H1 (cell line): ENCODE results near the gene CHD5. TPM values are rescaled to one million over a fixed set of nuclear protein-coding genes. Genes with fewer than 3 reads are reported as not detected.

Source experiments
- CTCF ChIA-PET: fragments of 300-600 bp; sonication (Branson Sonifier 250); formaldehyde crosslinking; loops from one replicate; lab custom pipeline; 2021; ENCODE audit not compliant: partially characterized antibody; lab: Charles Lee
- POLR2A ChIA-PET: fragments of 300-600 bp; sonication (Branson Sonifier 250); formaldehyde crosslinking; loops from one replicate; lab custom pipeline; 2021; ENCODE audit warnings: inconsistent platforms; ENCODE audit not compliant: partially characterized antibody; lab: Charles Lee
- DNase-seq, 2 experiments: peaks; one replicate each; pipeline versions ENCODE4 v3.0.0 to v3.0.0-alpha.2; 2010 to 2022; ENCODE audit warnings: low spot score in 2 of 2, low read depth in 1 of 2, mixed read lengths in 1 of 2
- FAIRE-seq: peaks from 2 replicates; lab custom pipeline; 2011; peaks lifted over from hg19 to GRCh38; lab: Jason Lieb, UNC
- H2AFZ ChIP-seq: 2 replicates; pipeline ENCODE4 v1.8.1; 2012; ENCODE audit warnings: low read length, inconsistent platforms
- H2AK5ac ChIP-seq: 2 replicates; pipeline ENCODE4 v1.6.1; 2013; ENCODE audit warnings: low read depth, low read length
- H2BK120ac ChIP-seq: replicated peaks from 2 replicates; pipeline ENCODE3; 2013; ENCODE audit warnings: low read depth, low read length, inconsistent platforms
- H2BK12ac ChIP-seq: 2 replicates; pipeline ENCODE4 v1.6.1; 2013; ENCODE audit warnings: low read depth, low read length
- H2BK15ac ChIP-seq: 2 replicates; pipeline ENCODE4 v1.6.1; 2013; ENCODE audit warnings: low read length
- H2BK20ac ChIP-seq: 2 replicates; pipeline ENCODE4 v1.6.1; 2013; ENCODE audit warnings: low read length
- H2BK5ac ChIP-seq: 2 replicates; pipeline ENCODE4 v1.6.1; 2013; ENCODE audit warnings: low read depth, low read length
- H3K14ac ChIP-seq: 2 replicates; pipeline ENCODE4 v1.6.1; 2013; ENCODE audit warnings: inconsistent platforms; ENCODE audit not compliant: insufficient read length
- H3K18ac ChIP-seq: 2 replicates; pipeline ENCODE4 v1.6.1; 2013; ENCODE audit warnings: low read length; ENCODE audit errors: extremely low read depth
- H3K23ac ChIP-seq: 2 replicates; pipeline ENCODE4 v1.6.1; 2013; ENCODE audit warnings: inconsistent platforms; ENCODE audit not compliant: insufficient read length
- H3K23me2 ChIP-seq: 2 replicates; pipeline ENCODE4 v1.6.1; 2013; ENCODE audit warnings: low read depth, low read length
- H3K27ac ChIP-seq: 2 replicates; pipeline ENCODE4 v1.6.1; 2011; ENCODE audit warnings: low read depth, low read length, inconsistent platforms
- H3K27me3 ChIP-seq, 4 experiments: replicated peaks in 1 of 4; 1 replicate in 1 of 4; 2 replicates in 3 of 4; pipeline versions ENCODE4 v1.6.1 to v1.8.1; 2011 to 2013; ENCODE audit warnings: low read length in 3 of 4, mild to moderate bottlenecking in 3 of 4, inconsistent platforms in 2 of 4, mixed read lengths in 2 of 4, moderate library complexity in 1 of 4; ENCODE audit not compliant: control insufficient read depth in 3 of 4, insufficient read depth in 3 of 4; ENCODE audit errors: extremely low read depth in 1 of 4
- H3K36me3 ChIP-seq, 4 experiments: 2 replicates each; pipeline versions ENCODE4 v1.6.1 to v1.8.1; 2011 to 2013; ENCODE audit warnings: mild to moderate bottlenecking in 4 of 4, low read length in 3 of 4, moderate library complexity in 2 of 4, control low read depth in 1 of 4, inconsistent platforms in 1 of 4; ENCODE audit not compliant: insufficient read depth in 4 of 4, control insufficient read depth in 2 of 4
- H3K4ac ChIP-seq: replicated peaks from 2 replicates; pipeline ENCODE3; 2013; ENCODE audit warnings: low read length, low read depth, mixed read lengths, inconsistent platforms; ENCODE audit not compliant: insufficient read length
- H3K4me1 ChIP-seq, 4 experiments: replicated peaks in 1 of 4; 1 replicate in 1 of 4; 2 replicates in 3 of 4; pipeline versions ENCODE4 v1.6.1 to v1.8.1; 2011 to 2013; ENCODE audit warnings: low read length in 3 of 4, inconsistent platforms in 2 of 4, mixed read lengths in 1 of 4; ENCODE audit not compliant: insufficient read depth in 4 of 4, control insufficient read depth in 3 of 4
- H3K4me2 ChIP-seq, 2 experiments: 2 replicates each; pipeline versions ENCODE4 v1.6.1 to v1.8.1; 2011 to 2013; ENCODE audit warnings: low read depth in 2 of 2, low read length in 2 of 2, control low read depth in 1 of 2, inconsistent platforms in 1 of 2, mild to moderate bottlenecking in 1 of 2; ENCODE audit not compliant: insufficient read depth in 1 of 2
- H3K4me3 ChIP-seq, 4 experiments: fragments of 200-600, 300-600 bp in 1 of 4; sonication (generic), shearing (Covaris generic), sonication (Bioruptor Twin) in 1 of 4; 2 replicates each; pipeline versions ENCODE4 v1.5.1 to v1.8.1; 2011 to 2016; ENCODE audit warnings: low read length in 4 of 4, low read depth in 3 of 4, control low read depth in 2 of 4, inconsistent platforms in 2 of 4, mild to moderate bottlenecking in 2 of 4, mixed read lengths in 1 of 4, moderate library complexity in 1 of 4; ENCODE audit not compliant: insufficient read depth in 2 of 4; ENCODE audit errors: extremely low read depth in 1 of 4
- H3K56ac ChIP-seq: replicated peaks from 2 replicates; pipeline ENCODE3; 2013; ENCODE audit warnings: low read depth, mild to moderate bottlenecking, mixed read lengths, low read length, inconsistent platforms; ENCODE audit not compliant: insufficient read length
- H3K79me1 ChIP-seq: 2 replicates; pipeline ENCODE4 v1.6.1; 2013; ENCODE audit warnings: low read depth, low read length, control low read depth
- H3K79me2 ChIP-seq, 2 experiments: 2 replicates each; pipeline versions ENCODE4 v1.6.1 to v1.8.1; 2012 to 2013; ENCODE audit warnings: low read length in 2 of 2, mild to moderate bottlenecking in 2 of 2, inconsistent platforms in 1 of 2; ENCODE audit not compliant: insufficient read depth in 2 of 2, control insufficient read depth in 1 of 2
- H3K9ac ChIP-seq, 4 experiments: replicated peaks in 1 of 4; 1 replicate in 1 of 4; 2 replicates in 3 of 4; pipeline versions ENCODE4 v1.6.1 to v1.8.1; 2011 to 2013; ENCODE audit warnings: low read depth in 3 of 4, low read length in 3 of 4, control low read depth in 2 of 4, mild to moderate bottlenecking in 2 of 4, moderate library complexity in 2 of 4, inconsistent platforms in 1 of 4; ENCODE audit errors: extremely low read depth in 1 of 4
- H3K9me3 ChIP-seq, 2 experiments: 2 replicates each; pipeline versions ENCODE4 v1.6.1 to v1.8.1; 2012 to 2013; ENCODE audit warnings: mild to moderate bottlenecking in 2 of 2, moderate library complexity in 2 of 2, control low read depth in 1 of 2, inconsistent platforms in 1 of 2, low read depth in 1 of 2, low read length in 1 of 2, mixed read lengths in 1 of 2; ENCODE audit not compliant: insufficient read depth in 2 of 2
- H4K20me1 ChIP-seq, 2 experiments: replicated peaks in 1 of 2; 2 replicates each; pipeline versions ENCODE3 to v1.8.1; 2011 to 2013; ENCODE audit warnings: inconsistent platforms in 2 of 2, low read length in 2 of 2, mild to moderate bottlenecking in 1 of 2; ENCODE audit not compliant: insufficient read depth in 2 of 2, control insufficient read depth in 1 of 2
- H4K5ac ChIP-seq: 2 replicates; pipeline ENCODE4 v1.6.1; 2013; ENCODE audit warnings: low read length, low read depth, mixed read lengths, inconsistent platforms; ENCODE audit not compliant: insufficient read length
- H4K8ac ChIP-seq: 2 replicates; pipeline ENCODE4 v1.8.0; 2013; ENCODE audit warnings: mild to moderate bottlenecking, moderate library complexity, low read length, inconsistent platforms; ENCODE audit not compliant: insufficient read depth; ENCODE audit errors: extremely low read depth
- H4K91ac ChIP-seq: replicated peaks from 2 replicates; pipeline ENCODE3; 2013; ENCODE audit warnings: low read length, mixed read lengths, inconsistent platforms; ENCODE audit not compliant: insufficient read length
- CBX8 ChIP-seq: fragments of 300-800, 300-1000 bp; sonication (generic); IDR thresholded peaks from 2 replicates; pipeline ENCODE4 v1.7.1; 2016; ENCODE audit warnings: low read depth, low read length, borderline replicate concordance
- CREB1 ChIP-seq: IDR thresholded peaks from 2 replicates; pipeline ENCODE4 v1.6.1; 2012; ENCODE audit warnings: inconsistent platforms
- KDM1A ChIP-seq: fragments of 200-600, 300-600 bp; sonication (generic); IDR thresholded peaks from 2 replicates; pipeline ENCODE4 v1.7.1; 2016; ENCODE audit warnings: mild to moderate bottlenecking, low read length, borderline replicate concordance
- MAX ChIP-seq: IDR thresholded peaks from 2 replicates; pipeline ENCODE4 v1.6.1; 2012; ENCODE audit warnings: inconsistent platforms
- POLR2A ChIP-seq, 2 experiments: IDR thresholded peaks; 1 replicate in 1 of 2; 2 replicates in 1 of 2; pipeline ENCODE4 v1.6.1; 2011; ENCODE audit warnings: low read depth in 2 of 2, low read length in 2 of 2, mild to moderate bottlenecking in 2 of 2; ENCODE audit errors: control extremely low read depth in 1 of 2
- RBBP5 ChIP-seq: IDR thresholded peaks from 2 replicates; pipeline ENCODE4 v1.7.1; 2012; ENCODE audit warnings: low read depth, mild to moderate bottlenecking, inconsistent platforms, low read length, moderate library complexity, borderline replicate concordance
- RNF2 ChIP-seq: fragments of 200-900, 300-1000 bp; sonication (generic); IDR thresholded peaks from 2 replicates; pipeline ENCODE4 v1.7.1; 2016; ENCODE audit warnings: borderline replicate concordance, low read depth, mild to moderate bottlenecking, antibody characterized with exemption, low read length; ENCODE audit not compliant: poor library complexity, severe bottlenecking; ENCODE audit errors: missing control alignments
- SIRT6 ChIP-seq: IDR thresholded peaks from one replicate; pipeline ENCODE4 v1.7.1; 2012; ENCODE audit warnings: low read length, inconsistent platforms
- TCF12 ChIP-seq: IDR thresholded peaks from 2 replicates; pipeline ENCODE4 v1.6.1; 2011; ENCODE audit warnings: low read depth, mild to moderate bottlenecking, low read length
- USF2 ChIP-seq: IDR thresholded peaks from 2 replicates; pipeline ENCODE4 v1.6.1; 2011; ENCODE audit warnings: low read length, improper control_type of control experiment
- YY1 ChIP-seq: IDR thresholded peaks from 2 replicates; pipeline ENCODE4 v1.6.1; 2011; ENCODE audit warnings: low read depth, mild to moderate bottlenecking, low read length
- WGBS, 2 experiments: shearing (Covaris generic) in 1 of 2; methylation state at CpG; one replicate each; pipeline versions ENCODE4 v1.1.6 to v1.1.7; 2013 to 2015; ENCODE audit warnings: low lambda C conversion rate in 2 of 2, mixed read lengths in 2 of 2, inconsistent platforms in 1 of 2, low coverage in 1 of 2, missing lambda C conversion rate in 1 of 2; ENCODE audit not compliant: insufficient replicate concordance in 2 of 2, insufficient coverage in 1 of 2, insufficient read length in 1 of 2; ENCODE audit errors: extremely low coverage in 1 of 2, missing lambda C conversion rate in 1 of 2; 5-methylcytosine and 5-hydroxymethylcytosine counted together
- polyA plus RNA-seq, 7 experiments: library from polyadenylated mRNA; depleted of rRNA in 3 of 7; stranded (reverse) in 5 of 7; unstranded in 2 of 7; fragments of >200 nt in 5 of 7; fragments of 200-250 nt in 2 of 7; gene quantifications; 1 replicate in 5 of 7; 2 replicates in 1 of 7; 4 replicates in 1 of 7; pipeline versions ENCODE4 v1.2.1 to v1.2.3, GENCODE V29; 2011 to 2013; ENCODE audit warnings: missing spikeins in 2 of 7, mixed read lengths in 2 of 7
- total RNA-seq: library from RNA; stranded (reverse); fragmentation: NEBNext Ultra II Directional; extraction: Animal tissue kit (Norgen Biotek cat#: 25700); gene quantifications from 2 replicates; pipeline ENCODE4 v1.2.1, GENCODE V29; 2021

Gene CHD5
- total and polyA plus RNA-seq, 2 of the 8 experiments (the other 6 are each of a cell fraction or from before 2014, with no cell fraction given): 0.42 to 1.8 TPM

- Histone ChIP-seq H3K4me3 (no peak overlapping the region), H3K9me3 (no peaks in the 10 kb centered on the region), H3K14ac (no peak overlapping the region), H2AK5ac (no peak overlapping the region), H3K79me1 (no peaks in the 10 kb centered on the region), H4K5ac (no peak overlapping the region), H3K79me2 (no peaks in the 10 kb centered on the region), H3K9ac (no peak overlapping the region), H4K20me1 (no peaks in the 10 kb centered on the region), H3K56ac (no peak overlapping the region), H2BK12ac (no peak overlapping the region), H4K8ac (no peak overlapping the region), H3K18ac (no peak overlapping the region), H3K4me1 (no peaks in the 10 kb centered on the region), H2BK5ac (no peak overlapping the region), H2AFZ (no peak overlapping the region), H3K27me3 (0 out of 7 replicates have a peak, but pooled peaks cover 0 to 2% (median 0%) of the 10 kb centered on the region in 4 experiments), H3K23me2 (no peaks in the 10 kb centered on the region), H2BK20ac (no peak overlapping the region), H3K36me3 (no peaks in the 10 kb centered on the region), H2BK15ac (no peak overlapping the region), H3K4ac (no peak overlapping the region), H3K23ac (no peak overlapping the region), H3K27ac (no peak overlapping the region), H2BK120ac (no peak overlapping the region), H3K4me2 (no peak overlapping the region), H4K91ac (no peak overlapping the region)
- TF ChIP-seq KDM1A (no peak), MAX (no peak), CBX8 (no peak), YY1 (no peak), RBBP5 (no peak), TCF12 (no peak), POLR2A (IDR thresholded peaks at IDR 0.05; ENCODE audit: control extremely low read depth in 1 of 2, low read depth in 2 of 2, low read length in 2 of 2) (no peak), RNF2 (no peak), USF2 (no peak), SIRT6 (no peak), CREB1 (no peak)
- POLR2A ChIA-PET: interaction anchor here (1.0 kb wide), 1 partner anchor 51 kb away, joined by 3 read pairs; no protein-coding TSS in a partner anchor
- FAIRE-seq: no peak
- CTCF ChIA-PET: interaction anchor here (0.9 to 1.0 kb wide), 3 partner anchors 11 to 55 kb away, joined by 3 to 5 read pairs (median 4); no protein-coding TSS in a partner anchor
- DNase-seq: no peak
- 100% methylated on average over 1 of the region's 1 CpG; no CpG with 5 or more reads in 1 of the 2 experiments for WGBS, 2 experiments
Observed at GRCh38 chr1:6116137-6116536, 64.0 kb downstream of the CHD5 start.
